ENCODE results near the gene LYRM4.

The LYRM4 gene

GRCh38 chr6:5155906-5156305 lies 104.8 kb downstream of the LYRM4 start:
- Histone ChIP-seq H3K27ac (replicated peaks) (no peak overlapping the region), H3K4me3 (replicated peaks; ENCODE audit: insufficient read depth, low read length) (no peak overlapping the region), H3K27me3 (ENCODE audit: insufficient read depth, poor library complexity, severe bottlenecking) (no peaks in the 10 kb centered on the region)
- TF ChIP-seq GABPA (IDR thresholded peaks at IDR 0.05; ENCODE audit: low read depth) (no peak), CTCF (IDR thresholded peaks at IDR 0.05; ENCODE audit: insufficient read depth, low read length) (no peak)
- no peak for DNase-seq (ENCODE audit: low read depth in 1 of 2, low spot score in 1 of 2)

DNA sequence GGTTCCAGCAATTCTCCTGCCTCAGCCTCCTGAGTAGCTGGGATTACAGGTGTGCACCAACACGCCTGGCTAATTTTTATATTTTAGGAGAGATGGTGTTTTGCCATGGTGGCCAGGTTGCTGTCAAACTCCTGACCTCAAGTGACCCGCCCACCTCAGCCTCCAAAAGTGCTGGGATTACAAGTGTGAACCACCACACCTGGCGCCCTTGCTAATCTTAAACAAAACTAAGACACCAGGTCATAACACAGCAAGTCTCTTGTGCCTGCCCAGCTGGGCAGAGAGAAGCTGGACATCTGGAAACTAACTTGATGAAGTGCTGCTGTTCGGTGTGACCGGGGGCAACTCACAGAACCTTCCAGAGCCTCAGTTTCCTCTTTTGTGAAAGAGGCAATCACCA lies 107.6 kb downstream of the LYRM4 start:
- DNase-seq (ENCODE audit: low read depth in 1 of 2, low spot score in 1 of 2) = no peak

DNA sequence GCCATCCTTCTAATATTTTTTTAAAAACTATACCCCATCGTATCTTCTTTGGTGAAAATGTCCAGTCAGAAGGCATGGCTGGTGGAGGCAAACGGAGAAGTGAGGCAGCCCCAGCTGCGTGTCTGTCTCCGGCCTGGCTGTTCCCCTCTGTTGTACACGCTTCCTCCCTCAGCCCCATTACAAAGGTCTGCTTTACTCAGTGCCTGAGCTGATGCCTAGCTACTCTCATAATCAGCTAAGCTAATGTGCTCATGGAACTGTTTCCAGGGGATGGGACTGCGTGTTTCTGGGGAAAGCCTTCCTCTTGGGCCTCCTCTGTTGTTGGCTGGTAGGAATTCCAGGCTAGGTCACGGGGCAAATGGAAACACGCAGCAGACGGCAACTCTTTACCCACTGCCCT lies 108.3 kb downstream of the LYRM4 start:
- TF ChIP-seq SPI1 (IDR thresholded peaks at IDR 0.05; ENCODE audit: borderline replicate concordance, low read depth) (peak; percentile 48; the same call in 1 of the 2 replicates), REST (IDR thresholded peaks at IDR 0.05; ENCODE audit: insufficient replicate concordance, low read depth) (no peak)
- Histone ChIP-seq H3K27me3 (ENCODE audit: insufficient read depth, poor library complexity, severe bottlenecking) (no peaks in the 10 kb centered on the region), H3K4me3 (replicated peaks; ENCODE audit: insufficient read depth, low read length) (no peak overlapping the region), H3K27ac (replicated peaks) (no peak overlapping the region)
- DNase-seq (ENCODE audit: low read depth in 1 of 2, low spot score in 1 of 2) = peak in 1 of 2 experiments; percentile 32

More for the DNA sequence above, 107.6 kb downstream of the LYRM4 start:
- no peak overlapping the region for H3K4me3 ChIP-seq (replicated peaks; ENCODE audit: insufficient read depth, low read length)
- no peak for TF ChIP-seq SPI1 (IDR thresholded peaks at IDR 0.05; ENCODE audit: borderline replicate concordance, low read depth)
- no peak for TF ChIP-seq REST (IDR thresholded peaks at IDR 0.05; ENCODE audit: insufficient replicate concordance, low read depth)
- no peak for TF ChIP-seq POLR2AphosphoS5 (IDR thresholded peaks at IDR 0.05; ENCODE audit: low read depth)
- no peak for TF ChIP-seq CTCF (IDR thresholded peaks at IDR 0.05; ENCODE audit: insufficient read depth, low read length)
- TF ChIP-seq GABPA (IDR thresholded peaks at IDR 0.05; ENCODE audit: low read depth) = no peak
- no peak overlapping the region for H3K27ac ChIP-seq (replicated peaks)
- H3K27me3 ChIP-seq (ENCODE audit: insufficient read depth, poor library complexity, severe bottlenecking) = no peaks in the 10 kb centered on the region

DNA sequence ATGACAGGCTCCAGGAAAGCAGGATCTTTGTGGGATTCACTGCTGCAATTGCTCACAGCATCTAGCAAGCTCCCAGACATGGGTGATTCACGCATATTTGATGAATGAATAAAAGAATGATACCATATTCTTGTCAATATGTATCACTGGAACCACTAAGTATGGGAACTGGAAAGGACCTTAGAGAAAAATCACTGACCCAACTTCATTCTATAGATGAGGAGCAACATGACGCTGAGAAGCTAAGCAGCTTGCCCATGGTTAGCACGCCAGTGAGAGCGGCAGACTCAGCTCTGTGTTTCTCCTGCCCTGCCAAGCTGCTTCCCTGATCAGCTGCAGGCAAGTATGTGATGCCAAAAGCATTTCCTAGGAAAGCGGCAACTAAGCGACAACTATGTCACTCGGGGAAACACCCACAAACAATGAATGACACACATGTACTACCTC lies 108.8 kb downstream of the LYRM4 start:
- DNase-seq (ENCODE audit: low read depth in 1 of 2, low spot score in 1 of 2) = no peak
- no peak for TF ChIP-seq POLR2AphosphoS5 (IDR thresholded peaks at IDR 0.05; ENCODE audit: low read depth)
- no peak for TF ChIP-seq SPI1 (IDR thresholded peaks at IDR 0.05; ENCODE audit: borderline replicate concordance, low read depth)
- TF ChIP-seq CTCF (IDR thresholded peaks at IDR 0.05; ENCODE audit: insufficient read depth, low read length) = no peak
- TF ChIP-seq REST (IDR thresholded peaks at IDR 0.05; ENCODE audit: insufficient replicate concordance, low read depth) = no peak
- TF ChIP-seq GABPA (IDR thresholded peaks at IDR 0.05; ENCODE audit: low read depth) = no peak
- H3K4me3 ChIP-seq (replicated peaks; ENCODE audit: insufficient read depth, low read length) = no peak overlapping the region
- no peak overlapping the region for H3K27ac ChIP-seq (replicated peaks)
- no peaks in the 10 kb centered on the region for H3K27me3 ChIP-seq (ENCODE audit: insufficient read depth, poor library complexity, severe bottlenecking)
